K562 (cell line): Measurements from ENCODE around the gene TBC1D5. TPM values are rescaled to one million over a fixed set of nuclear protein-coding genes. Genes with fewer than 3 reads are reported as not detected.
A peak's percentile ranks its signal among the peaks of the same experiment; 100 is the strongest.
"Not testable (repeated sequence)": the region's sequence is repeated elsewhere in the genome, so short reads cannot be mapped to it uniquely, and the experiment has no call there.

Source experiments
- ATAC-seq: fragments of 200-7000 bp; cut with Tn5 transposase; 3 replicates; pipeline ENCODE4 v1.9.1; 2020; ENCODE audit warnings: moderate library complexity
- BruUV-seq: library from RNA; stranded (reverse); fragments of 400-500 nt; replicated peaks from 2 replicates; lab custom pipeline; 2021; lab: Mats Ljungman, UMichigan
- CTCF ChIA-PET: fragments of 300-600 bp; formaldehyde crosslinking; extraction: SDS; loops from one replicate; lab custom pipeline; 2021; ENCODE audit warnings: low intra/inter-chr PET ratio; lab: Yijun Ruan, JAX
- POLR2A ChIA-PET: fragments of 300-600, 350-650 bp; sonication (Branson Sonifier 250); formaldehyde crosslinking; extraction: SDS; loops from one replicate; lab custom pipeline; 2021; ENCODE audit warnings: antibody characterized with exemption, inconsistent platforms; lab: Yijun Ruan, JAX
- DNase-seq, 4 experiments: peaks; one replicate each; pipeline versions ENCODE4 v3.0.0 to v3.0.0-alpha.2; 2011 to 2018; ENCODE audit warnings: low spot score in 3 of 4, mixed read lengths in 3 of 4; ENCODE audit errors: extremely low read depth in 1 of 4
- FAIRE-seq: peaks from 2 replicates; lab custom pipeline; 2011; peaks lifted over from hg19 to GRCh38; lab: Jason Lieb, UNC
- H2AFZ ChIP-seq: 2 replicates; pipeline ENCODE4 v1.6.0; 2011; ENCODE audit warnings: low read depth, low read length, control low read depth, inconsistent platforms
- H3K27ac ChIP-seq: fragments of 200-600 bp; 3 replicates; pipeline ENCODE4 v1.8.0; 2011; ENCODE audit warnings: low read depth, mild to moderate bottlenecking, control low read depth, inconsistent platforms, low read length, moderate library complexity, mixed read lengths; ENCODE audit errors: extremely low read depth
- H3K27me3 ChIP-seq, 2 experiments: fragments of 300-600 bp in 1 of 2; 2 replicates in 1 of 2; 3 replicates in 1 of 2; pipeline versions ENCODE4 v1.6.0 to v1.8.0; 2011; ENCODE audit warnings: inconsistent platforms in 2 of 2, low read length in 2 of 2, mild to moderate bottlenecking in 1 of 2, mixed read lengths in 1 of 2, moderate library complexity in 1 of 2; ENCODE audit not compliant: control insufficient read depth in 2 of 2, insufficient read depth in 2 of 2
- H3K36me3 ChIP-seq: fragments of 300-600 bp; 3 replicates; pipeline ENCODE4 v1.8.0; 2011; ENCODE audit warnings: mild to moderate bottlenecking, low read length, inconsistent platforms; ENCODE audit not compliant: control insufficient read depth, insufficient read depth
- H3K4me1 ChIP-seq, 2 experiments: fragments of 200-600 bp in 1 of 2; replicated peaks in 1 of 2; 2 replicates in 1 of 2; 3 replicates in 1 of 2; pipeline versions ENCODE4 v1.5.1 to v1.8.0; 2011; ENCODE audit warnings: inconsistent platforms in 2 of 2, low read length in 2 of 2, mild to moderate bottlenecking in 1 of 2, mixed read lengths in 1 of 2, moderate library complexity in 1 of 2; ENCODE audit not compliant: control insufficient read depth in 2 of 2, insufficient read depth in 2 of 2
- H3K4me2 ChIP-seq: 2 replicates; pipeline ENCODE4 v1.6.1; 2011; ENCODE audit warnings: low read length, control low read depth, inconsistent platforms, mixed read lengths; ENCODE audit not compliant: insufficient read depth
- H3K4me3 ChIP-seq: fragments of 200-600 bp; sonication (generic), shearing (Covaris generic); 2 replicates; pipeline ENCODE4 v1.5.1; 2016; ENCODE audit warnings: control low read depth, inconsistent platforms
- H3K79me2 ChIP-seq: fragments of 200-600 bp; 3 replicates; pipeline ENCODE4 v1.8.0; 2011; ENCODE audit warnings: low read length, inconsistent platforms; ENCODE audit not compliant: control insufficient read depth, insufficient read depth
- H3K9ac ChIP-seq, 2 experiments: 2 replicates each; pipeline versions ENCODE4 v1.6.0 to v1.6.1; 2011; ENCODE audit warnings: low read depth in 2 of 2, low read length in 2 of 2, control low read depth in 1 of 2, inconsistent platforms in 1 of 2, mild to moderate bottlenecking in 1 of 2, mixed read lengths in 1 of 2; ENCODE audit not compliant: insufficient read depth in 1 of 2
- H3K9me1 ChIP-seq: one replicate; pipeline ENCODE4 v1.6.0; 2011; ENCODE audit warnings: inconsistent platforms, mild to moderate bottlenecking, low read length, moderate library complexity; ENCODE audit not compliant: control insufficient read depth, insufficient read depth
- H3K9me3 ChIP-seq: replicated peaks from 2 replicates; pipeline ENCODE4 v1.5.1; 2011; ENCODE audit warnings: low read depth, low read length, inconsistent platforms; ENCODE audit not compliant: control insufficient read depth, insufficient read depth
- H4K20me1 ChIP-seq: replicated peaks from 2 replicates; pipeline ENCODE4 v1.6.1; 2011; ENCODE audit warnings: low read length, inconsistent platforms, mixed read lengths; ENCODE audit not compliant: control insufficient read depth, insufficient read depth
- ASH1L ChIP-seq: fragments of 450-650 bp; IDR thresholded peaks from 2 replicates; pipeline ENCODE4 v1.6.1; 2018; ENCODE audit warnings: borderline replicate concordance, mild to moderate bottlenecking, low read depth; ENCODE audit not compliant: partially characterized antibody
- C11orf30 ChIP-seq: fragments of 450-650 bp; IDR thresholded peaks from 2 replicates; pipeline ENCODE4 v1.6.1; 2016; ENCODE audit warnings: low read depth, mild to moderate bottlenecking
- CC2D1A ChIP-seq: fragments of 450-650 bp; IDR thresholded peaks from 2 replicates; pipeline ENCODE4 v1.6.1; 2017; ENCODE audit warnings: mild to moderate bottlenecking
- MAFF ChIP-seq: IDR thresholded peaks from 2 replicates; pipeline ENCODE4 v1.6.1; 2012; ENCODE audit warnings: low read length, improper control_type of control experiment
- MAFG ChIP-seq: fragments of 450-650 bp; conservative IDR thresholded peaks from 2 replicates; pipeline ENCODE4 v1.6.1; 2016; ENCODE audit warnings: missing genetic modification characterization, missing compliant biosample characterization
- MAFK ChIP-seq: IDR thresholded peaks from 2 replicates; pipeline ENCODE4 v1.6.1; 2011; ENCODE audit warnings: low read length, improper control_type of control experiment
- NFYB ChIP-seq: IDR thresholded peaks from 2 replicates; pipeline ENCODE4 v1.6.1; 2011; ENCODE audit warnings: mild to moderate bottlenecking, moderate library complexity; ENCODE audit not compliant: insufficient read length; ENCODE audit errors: extremely low read depth
- RBM25 ChIP-seq: fragments of 200-400 bp; formaldehyde crosslinking; IDR thresholded peaks from 2 replicates; pipeline ENCODE4 v1.6.1; 2018; ENCODE audit warnings: low read length, low read depth, moderate library complexity; ENCODE audit not compliant: severe bottlenecking
- ZNF316 ChIP-seq: fragments of 450-650 bp; IDR thresholded peaks from 2 replicates; pipeline ENCODE4 v1.6.1; 2016
- WGBS: fragments of 100-300 bp; shearing (Covaris generic); methylation state at CpG from one replicate; pipeline ENCODE4 v1.1.6; 2016; ENCODE audit warnings: low coverage, mixed read lengths; ENCODE audit not compliant: insufficient coverage; ENCODE audit errors: missing lambda C conversion rate; 5-methylcytosine and 5-hydroxymethylcytosine counted together
- in situ Hi-C: fragments of 300-500 bp; cut with MboI; formaldehyde crosslinking; loops from 4 replicates; pipeline ENCODE4 v1.15.0; 2018; ENCODE audit warnings: inconsistent platforms, mixed read lengths
- intact Hi-C: fragments of 100-400 bp; cut with micrococcal nuclease; formaldehyde crosslinking; loops from 2 replicates; pipeline ENCODE4 v1.14.2; 2022
- polyA plus RNA-seq, 8 experiments: library from polyadenylated mRNA; depleted of rRNA in 4 of 8; stranded (reverse) in 5 of 8; unstranded in 3 of 8; fragments of >200 nt; fragmentation: Nextera tagmentation in 2 of 8; fragmentation: Illumina TruSeq in 1 of 8; extraction: Ambion mirVana in 2 of 8; extraction: Trizol in 1 of 8; gene quantifications; 2 replicates each; pipeline versions ENCODE4 v1.2.1 to v1.2.3, GENCODE V29; 2011 to 2014; ENCODE audit warnings: inconsistent platforms in 1 of 8, missing spikeins in 1 of 8
- total RNA-seq, 7 experiments: library from RNA; depleted of rRNA in 6 of 7; stranded (reverse); fragments of >200 nt in 6 of 7; fragmentation: Illumina TruSeq in 2 of 7; extraction: Trizol in 2 of 7; gene quantifications; 2 replicates each; pipeline versions ENCODE4 v1.2.1 to v1.2.3, GENCODE V29; 2011 to 2021; ENCODE audit warnings: low replicate concordance in 1 of 7

TBC1D5 gene
- total and polyA plus RNA-seq, 9 of the 15 experiments (the other 6 are each of a cell fraction or from before 2014, with no cell fraction given), result 2.9 to 38.1 (median 25.6) TPM

DNA sequence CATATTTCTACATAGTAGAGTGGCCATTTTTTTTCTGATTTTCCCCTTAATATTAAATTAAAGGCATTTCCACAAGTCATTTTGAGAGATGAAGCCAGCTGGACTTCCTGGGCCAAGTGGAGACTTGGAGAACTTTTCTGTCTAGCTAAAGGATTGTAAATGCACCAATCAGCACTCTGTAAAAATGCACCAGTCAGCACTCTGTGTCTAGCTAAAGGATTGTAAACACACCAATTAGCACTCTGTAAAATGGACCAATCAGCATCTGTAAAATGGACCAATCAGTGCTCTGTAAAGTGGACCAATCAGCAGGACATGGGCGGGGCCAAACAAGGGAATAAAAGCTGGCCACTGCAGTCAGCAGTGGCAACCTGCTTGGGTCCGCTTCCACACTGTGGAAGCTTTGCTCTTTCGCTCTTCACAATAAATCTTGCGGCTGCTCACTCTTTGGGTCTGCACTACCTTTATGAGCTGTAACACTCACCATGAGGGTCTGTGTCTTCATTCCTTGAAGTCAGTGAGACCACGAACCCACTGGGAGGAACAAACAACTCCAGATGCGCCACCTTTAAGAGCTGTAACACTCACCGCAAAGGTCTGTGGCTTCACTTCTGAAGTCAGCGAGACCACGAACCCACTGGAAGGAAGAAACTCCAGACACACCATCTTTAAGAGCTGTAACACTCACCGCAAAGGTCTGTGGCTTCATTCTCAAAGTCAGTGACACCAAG, 31.9 kb upstream of the TBC1D5 start:
- ATAC-seq, H3K36me3 ChIP-seq, H3K27ac ChIP-seq, H3K9ac ChIP-seq, H3K79me2 ChIP-seq, H3K4me2 ChIP-seq, H4K20me1 ChIP-seq, CTCF ChIA-PET, BruUV-seq, H3K9me1 ChIP-seq, in situ Hi-C loops, DNase-seq, POLR2A ChIA-PET, FAIRE-seq, H2AFZ ChIP-seq, H3K4me3 ChIP-seq, intact Hi-C loops, H3K27me3 ChIP-seq, H3K9me3 ChIP-seq: not testable (repeated sequence)
- H3K4me1 ChIP-seq, result peaks cover 0 to 25% of the 10 kb centered on the region in 2 experiments; a peak in 3 of 5 replicates
- TF ChIP-seq NFYB, result peak; percentile 67
- peak; percentile 51 for TF ChIP-seq MAFK
- peak; percentile 17; the same call in 1 of the 2 replicates for TF ChIP-seq MAFF
- peak; percentile 33 for TF ChIP-seq RBM25
- TF ChIP-seq ZNF316, result peak; percentile 90
- peak; percentile 37 for TF ChIP-seq ASH1L
- peak; percentile 65 for TF ChIP-seq MAFG (tag)
- peak; percentile 68 for TF ChIP-seq C11orf30
- TF ChIP-seq CC2D1A, result peak; percentile 78
- WGBS, result 84% methylated on average over 10 of the region's 10 CpGs
